NCI-H128 (cell line): ENCODE results near the gene SSR1.
"Not testable (repeated sequence)": the region's sequence is repeated elsewhere in the genome, so short reads cannot be mapped to it uniquely, and the experiment has no call there.

Experiments
- DNase-seq: peaks from one replicate; lab custom pipeline; 2025; ENCODE audit not compliant: unreplicated experiment; lab: John Stamatoyannopoulos, UW

SSR1 gene

GRCh38 chr6:7312616-7313504 is at the start of gene SSR1:
SSR1 (minus strand) TSS chr6:7313199; CDS start chr6:7313120, 79 bp downstream.
- peak; percentile 91 for DNase-seq

GRCh38 chr6:7351916-7352315 is 38.9 kb upstream of the SSR1 start:
- not testable (repeated sequence) for DNase-seq

- not testable (repeated sequence) for DNase-seq
These were observed 37.6 kb upstream of the SSR1 start for GRCh38 chr6:7350591-7350990.

- not testable (repeated sequence) for DNase-seq
These were observed 34.6 kb upstream of the SSR1 start for GRCh38 chr6:7347551-7347997.

GRCh38 chr6:7344773-7345450 is 31.9 kb upstream of the SSR1 start:
- DNase-seq = not testable (repeated sequence)

GRCh38 chr6:7343546-7344475 is 30.8 kb upstream of the SSR1 start:
- DNase-seq = no peak

GRCh38 chr6:7341989-7342742 is 29.2 kb upstream of the SSR1 start:
- DNase-seq = no peak

- no peak for DNase-seq
These were observed 28.3 kb upstream of the SSR1 start for GRCh38 chr6:7341271-7341670.

- not testable (repeated sequence) for DNase-seq
These were observed 26.2 kb upstream of the SSR1 start for GRCh38 chr6:7339007-7339732.

- DNase-seq = no peak
These were observed 25.0 kb upstream of the SSR1 start for GRCh38 chr6:7338031-7338430.

GRCh38 chr6:7335519-7335918 is 22.5 kb upstream of the SSR1 start:
- DNase-seq = no peak

GRCh38 chr6:7334685-7335084 is 21.7 kb upstream of the SSR1 start:
- no peak for DNase-seq

- no peak for DNase-seq
These were observed 19.2 kb upstream of the SSR1 start for GRCh38 chr6:7332090-7332745.

GRCh38 chr6:7331452-7331851 is 18.5 kb upstream of the SSR1 start:
- DNase-seq = no peak

- DNase-seq = no peak
These were observed 15.2 kb upstream of the SSR1 start for GRCh38 chr6:7328243-7328642.

GRCh38 chr6:7325750-7326149 is 12.8 kb upstream of the SSR1 start:
- DNase-seq = no peak

- no peak for DNase-seq
These were observed 11.5 kb upstream of the SSR1 start for GRCh38 chr6:7324520-7324919.

- DNase-seq = no peak
These were observed 10.1 kb upstream of the SSR1 start for GRCh38 chr6:7323074-7323473.

- not testable (repeated sequence) for DNase-seq
These were observed 8.9 kb upstream of the SSR1 start for GRCh38 chr6:7321866-7322265.
